Skeletal muscle satellite cell (primary cell): ENCODE results near the gene LRBA.

Experiments used
- H3K27me3 ChIP-seq: 2 replicates; pipeline ENCODE4 v1.7.0; 2013; ENCODE audit warnings: low read length; ENCODE audit not compliant: control insufficient read depth, insufficient read depth
- H3K36me3 ChIP-seq: 2 replicates; pipeline ENCODE4 v1.7.0; 2013; ENCODE audit warnings: mild to moderate bottlenecking, control low read depth, low read length; ENCODE audit not compliant: insufficient read depth
- H3K4me1 ChIP-seq: 2 replicates; pipeline ENCODE4 v1.7.0; 2013; ENCODE audit warnings: low read length; ENCODE audit not compliant: control insufficient read depth, insufficient read depth
- H3K4me2 ChIP-seq: 2 replicates; pipeline ENCODE4 v1.7.0; 2013; ENCODE audit warnings: mild to moderate bottlenecking, low read length
- H3K4me3 ChIP-seq: 2 replicates; pipeline ENCODE4 v1.7.0; 2013; ENCODE audit warnings: low read length
- H3K9ac ChIP-seq: 2 replicates; pipeline ENCODE4 v1.7.0; 2013; ENCODE audit warnings: mild to moderate bottlenecking, low read depth, low read length, moderate library complexity
- H3K9me3 ChIP-seq: replicated peaks from 2 replicates; pipeline ENCODE4 v1.7.0; 2013; ENCODE audit warnings: mild to moderate bottlenecking, control low read depth, low read length

Gene LRBA

DNA sequence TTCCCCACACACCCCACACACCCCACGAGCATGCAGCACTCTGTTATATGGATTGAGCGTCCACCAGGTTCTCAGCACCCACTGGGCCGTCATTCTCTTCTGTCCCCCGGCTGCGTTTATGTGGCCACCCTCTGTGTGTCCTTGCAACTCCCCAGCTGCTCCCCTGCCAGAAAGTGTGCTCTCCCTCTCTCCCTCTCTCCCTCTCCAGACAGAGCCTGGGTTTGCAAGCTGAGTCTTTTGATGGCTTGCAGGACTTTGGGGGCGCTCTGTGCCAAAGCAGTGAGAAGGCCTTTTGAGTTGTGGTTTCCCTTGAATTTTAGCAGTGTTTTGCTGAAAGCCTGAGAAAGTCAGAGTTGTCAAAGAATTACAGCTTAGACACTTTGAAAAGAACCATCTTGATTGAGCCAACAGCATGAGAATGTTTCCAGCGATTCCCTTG lies 763.3 kb downstream of the LRBA start:
- Histone ChIP-seq H3K36me3 (peaks cover 18% of the 10 kb centered on the region), H3K27me3 (no peaks in the 10 kb centered on the region), H3K4me3 (no peak overlapping the region), H3K9ac (no peak overlapping the region), H3K4me1 (peaks cover 7% of the 10 kb centered on the region), H3K9me3 (no peaks in the 10 kb centered on the region), H3K4me2 (no peak overlapping the region)

DNA sequence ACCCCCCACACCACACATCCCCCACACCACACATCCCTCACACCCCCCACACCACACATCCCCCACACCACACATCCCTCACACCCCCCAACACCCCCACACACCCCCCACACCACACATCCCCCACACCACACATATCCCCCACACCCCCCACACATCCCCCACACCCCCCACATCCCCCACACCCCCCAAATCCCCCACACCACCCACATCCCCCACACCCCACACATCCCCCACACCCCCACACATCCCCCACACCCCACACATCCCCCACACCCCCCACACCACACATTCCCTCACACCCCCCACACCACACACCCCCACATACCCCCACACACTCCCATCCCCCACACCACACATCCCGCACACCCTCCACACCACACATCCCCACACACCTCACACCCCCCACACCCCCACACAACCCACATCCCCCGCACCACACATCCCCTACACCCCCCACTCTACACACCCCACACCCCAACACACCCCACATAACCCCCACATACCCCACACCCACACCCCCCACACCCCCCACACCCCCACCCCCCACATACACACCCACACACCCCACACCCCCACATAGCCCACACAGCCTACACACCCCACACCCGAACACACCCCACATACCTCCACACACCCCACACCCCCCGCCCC lies 764.0 kb downstream of the LRBA start:
- Histone ChIP-seq H3K36me3 (peaks cover 16% of the 10 kb centered on the region), H3K4me1 (peaks cover under 1% of the 10 kb centered on the region), H3K4me3 (no peak overlapping the region), H3K9me3 (no peaks in the 10 kb centered on the region), H3K27me3 (no peaks in the 10 kb centered on the region), H3K4me2 (no peak overlapping the region), H3K9ac (no peak overlapping the region)

DNA sequence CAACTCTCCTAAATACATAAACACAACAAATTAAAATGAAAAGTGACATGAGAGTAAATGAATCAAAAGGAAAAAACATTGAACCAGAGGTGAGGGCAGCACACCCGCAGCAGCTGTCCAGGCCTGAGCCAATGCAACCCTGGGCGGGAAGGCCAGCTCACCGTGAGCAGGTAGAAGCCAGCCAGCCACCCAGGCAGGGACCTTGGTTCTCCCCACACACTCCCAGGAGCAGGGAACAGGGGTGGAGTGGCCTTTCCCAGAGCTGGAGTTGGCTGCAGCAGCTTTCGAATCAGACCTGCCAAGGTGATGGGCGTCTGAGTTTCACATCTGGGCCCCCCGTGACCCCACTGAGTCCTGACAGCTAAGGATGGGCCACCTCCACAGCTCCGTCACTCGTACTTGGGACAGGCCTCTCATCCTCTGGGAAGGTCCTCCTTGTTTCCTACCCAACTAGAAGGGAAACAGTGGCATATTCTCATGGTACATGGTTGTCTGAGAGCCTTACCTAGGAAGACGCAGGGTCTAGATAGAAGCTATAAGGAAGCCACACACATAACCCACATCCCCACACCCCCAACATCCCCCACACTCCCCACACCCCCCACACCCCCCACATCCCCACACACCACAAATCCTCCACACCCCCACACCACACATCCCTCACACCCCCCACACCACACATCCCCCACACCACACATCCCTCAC lies 764.6 kb downstream of the LRBA start:
- H3K4me2 ChIP-seq, result no peak overlapping the region
- H3K4me3 ChIP-seq, result no peak overlapping the region
- peaks cover 16% of the 10 kb centered on the region for H3K36me3 ChIP-seq
- no peaks in the 10 kb centered on the region for H3K27me3 ChIP-seq
- H3K9ac ChIP-seq, result no peak overlapping the region
- no peaks in the 10 kb centered on the region for H3K4me1 ChIP-seq
- H3K9me3 ChIP-seq, result no peaks in the 10 kb centered on the region

DNA sequence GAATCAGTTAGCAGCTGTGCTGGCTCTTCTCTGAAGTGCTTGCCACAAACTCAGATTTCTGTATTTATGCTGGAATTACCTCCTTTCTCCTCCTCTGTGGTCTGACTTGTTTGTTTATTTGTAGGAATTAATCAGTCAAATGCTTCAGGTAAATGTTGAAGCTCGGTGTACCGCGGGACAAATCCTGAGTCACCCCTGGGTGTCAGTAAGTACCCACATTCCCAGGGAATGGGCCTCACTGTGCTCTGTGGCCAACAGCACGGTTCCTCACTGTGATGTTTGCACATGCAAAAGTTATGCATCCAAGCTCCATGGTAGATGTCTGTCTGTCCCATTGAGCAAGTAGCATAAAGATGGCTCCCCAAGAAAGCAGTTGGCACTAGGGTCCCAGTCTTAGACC lies 766.9 kb downstream of the LRBA start:
- Histone ChIP-seq H3K27me3 (no peaks in the 10 kb centered on the region), H3K9me3 (no peaks in the 10 kb centered on the region), H3K9ac (no peak overlapping the region), H3K36me3 (peaks cover 5% of the 10 kb centered on the region), H3K4me3 (no peak overlapping the region), H3K4me1 (peaks cover 14% of the 10 kb centered on the region), H3K4me2 (no peak overlapping the region)

DNA sequence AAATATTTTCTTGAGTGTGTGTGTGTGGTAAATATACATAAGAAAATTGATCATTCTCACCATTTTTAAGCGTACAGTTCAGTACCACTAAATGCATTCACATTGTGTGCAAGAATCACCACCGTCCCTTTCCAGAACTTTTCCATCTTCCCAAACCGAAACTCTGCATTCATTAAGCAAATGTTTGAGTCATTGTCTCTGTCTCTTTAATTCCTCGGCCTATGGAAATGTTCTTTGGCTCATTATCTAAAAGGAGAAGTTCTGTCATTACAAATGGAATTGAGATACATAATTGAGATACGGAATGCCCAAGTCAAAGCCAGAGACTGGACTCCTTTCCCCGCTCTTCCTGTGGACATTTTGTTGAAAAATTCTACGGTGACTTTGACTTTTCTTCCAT lies 767.9 kb downstream of the LRBA start:
- Histone ChIP-seq H3K9me3 (no peaks in the 10 kb centered on the region), H3K4me1 (peaks cover 16% of the 10 kb centered on the region), H3K9ac (no peak overlapping the region), H3K4me2 (no peak overlapping the region), H3K4me3 (no peak overlapping the region), H3K36me3 (peaks cover 5% of the 10 kb centered on the region), H3K27me3 (no peaks in the 10 kb centered on the region)

DNA sequence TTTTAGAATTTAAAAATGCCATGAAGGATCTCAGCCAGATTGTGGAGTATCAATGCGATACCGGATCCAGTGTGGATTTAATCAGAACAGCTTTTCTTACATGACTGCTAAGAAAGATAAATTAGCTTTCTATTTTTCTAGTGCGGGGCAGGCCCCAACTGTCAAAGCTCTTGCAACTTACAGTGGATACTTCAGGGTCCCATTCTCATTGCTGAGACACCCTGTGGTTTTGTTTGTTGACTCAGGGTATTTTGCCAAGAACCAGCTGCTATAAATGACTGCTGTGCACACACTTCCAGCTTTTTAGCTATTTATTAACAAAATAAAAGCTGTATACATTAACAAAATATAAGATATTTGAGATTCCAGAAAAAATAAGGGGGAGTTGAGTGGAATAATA lies 770.5 kb downstream of the LRBA start:
- Histone ChIP-seq H3K4me2 (peak overlapping the region; percentile 38), H3K9me3 (no peaks in the 10 kb centered on the region), H3K27me3 (no peaks in the 10 kb centered on the region), H3K4me1 (peaks cover 21% of the 10 kb centered on the region), H3K36me3 (peaks cover 5% of the 10 kb centered on the region), H3K4me3 (no peak overlapping the region), H3K9ac (peak overlapping the region; percentile 27)

DNA sequence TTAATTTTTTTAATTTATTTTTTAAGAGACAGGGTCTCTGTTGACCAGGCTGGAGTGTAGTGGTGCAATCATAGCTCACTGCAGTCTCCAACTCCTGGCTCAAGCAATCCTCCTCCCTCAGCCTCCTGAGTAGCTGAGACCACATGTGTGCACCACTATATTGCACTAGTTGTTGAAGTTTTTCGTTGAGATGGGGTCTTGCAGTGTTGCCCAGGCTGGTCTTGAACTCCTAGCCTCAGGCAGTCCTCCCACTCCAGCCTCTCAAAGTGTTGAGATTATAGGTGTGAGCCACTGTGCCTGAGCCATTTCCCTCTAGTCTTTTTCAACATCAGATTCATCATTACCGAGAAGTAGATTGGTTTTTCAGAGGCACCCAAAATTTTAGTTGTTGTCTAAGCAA lies 771.2 kb downstream of the LRBA start:
- Histone ChIP-seq H3K4me2 (no peak overlapping the region), H3K36me3 (peaks cover 5% of the 10 kb centered on the region), H3K4me3 (no peak overlapping the region), H3K9me3 (no peaks in the 10 kb centered on the region), H3K27me3 (no peaks in the 10 kb centered on the region), H3K9ac (no peak overlapping the region), H3K4me1 (peaks cover 25% of the 10 kb centered on the region)

DNA sequence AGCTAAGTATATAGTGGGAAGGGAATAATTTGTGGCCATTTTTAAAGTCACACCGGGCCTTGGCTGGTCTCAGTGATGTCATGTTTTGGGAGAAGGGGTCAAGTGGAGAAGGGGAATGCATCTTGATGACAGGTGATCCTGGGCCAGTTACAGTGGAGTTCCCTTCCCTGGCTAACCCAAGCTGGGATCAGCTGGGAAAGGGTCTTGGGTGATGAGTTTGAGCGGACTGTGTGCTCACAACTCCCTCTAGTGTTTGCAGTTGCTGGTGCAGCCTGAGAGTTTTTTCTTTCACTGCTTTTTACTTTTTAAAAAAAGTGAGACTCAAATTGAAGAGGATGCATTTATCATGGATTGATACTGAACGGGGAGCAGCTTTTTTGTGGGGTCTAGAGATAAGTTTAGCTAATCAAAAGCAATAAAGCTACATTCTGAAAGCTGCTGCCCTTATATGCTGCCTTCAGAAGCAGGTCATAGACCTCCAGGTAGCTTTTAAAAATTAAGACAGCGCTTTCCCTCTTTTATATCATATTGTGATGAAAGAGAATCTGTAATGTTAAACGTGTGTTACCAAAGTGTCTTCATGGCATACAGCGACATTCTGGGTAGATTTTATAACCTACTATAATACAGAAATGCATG lies 772.1 kb downstream of the LRBA start:
- H3K9ac ChIP-seq, result no peak overlapping the region

DNA sequence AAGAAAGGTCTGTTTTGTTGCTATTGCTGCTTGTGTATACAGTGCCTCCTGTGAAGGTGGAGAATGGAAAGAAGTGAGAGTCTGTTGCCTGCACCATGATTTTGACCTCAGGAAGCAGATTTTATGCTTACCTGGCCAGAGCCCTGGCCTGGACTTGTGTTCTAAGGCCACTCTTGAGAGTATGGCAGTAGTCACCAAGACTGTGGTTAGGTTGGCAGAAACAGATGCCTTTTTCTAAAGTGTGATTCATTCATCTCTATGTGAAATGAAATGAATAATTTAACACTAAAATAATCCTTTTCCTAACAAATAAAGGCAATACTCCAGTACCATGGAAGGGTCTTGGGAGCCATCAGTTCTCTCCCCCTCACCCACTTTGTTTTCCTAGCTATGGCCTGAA lies 775.1 kb downstream of the LRBA start:
- Histone ChIP-seq H3K36me3 (no peaks in the 10 kb centered on the region), H3K9ac (no peak overlapping the region), H3K27me3 (no peaks in the 10 kb centered on the region)

More for the DNA sequence above, 772.1 kb downstream of the LRBA start:
- Histone ChIP-seq H3K27me3 (no peaks in the 10 kb centered on the region), H3K36me3 (peaks cover 3% of the 10 kb centered on the region), H3K4me3 (no peak overlapping the region), H3K9me3 (no peaks in the 10 kb centered on the region), H3K4me1 (peaks cover 34% of the 10 kb centered on the region), H3K4me2 (no peak overlapping the region)

DNA sequence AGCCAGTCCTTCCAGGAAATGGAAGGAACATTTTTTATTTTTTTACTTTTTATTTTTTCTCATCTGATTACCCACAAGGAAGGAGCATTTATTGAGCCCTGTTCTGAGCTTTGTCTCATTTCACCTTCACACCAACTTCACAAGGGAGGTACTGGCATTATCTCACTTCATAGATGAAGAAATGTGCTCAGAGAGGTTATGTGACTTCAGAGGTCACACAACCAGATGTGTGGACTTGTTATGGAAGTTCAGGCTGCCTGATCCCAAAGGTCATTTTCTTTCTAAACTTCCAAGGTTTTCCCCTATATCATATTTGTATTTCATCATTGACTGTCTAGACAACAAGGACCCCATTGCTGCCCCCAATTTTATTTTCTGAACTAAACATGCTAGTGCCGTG lies 776.5 kb downstream of the LRBA start:
- Histone ChIP-seq H3K36me3 (no peaks in the 10 kb centered on the region), H3K27me3 (no peaks in the 10 kb centered on the region), H3K9me3 (no peaks in the 10 kb centered on the region), H3K9ac (no peak overlapping the region), H3K4me2 (no peak overlapping the region), H3K4me3 (no peak overlapping the region), H3K4me1 (peaks cover 59% of the 10 kb centered on the region)

More for the DNA sequence above, 775.1 kb downstream of the LRBA start:
- no peak overlapping the region for H3K4me2 ChIP-seq
- H3K4me1 ChIP-seq, result peaks cover 59% of the 10 kb centered on the region
- no peaks in the 10 kb centered on the region for H3K9me3 ChIP-seq
- H3K4me3 ChIP-seq, result no peak overlapping the region

DNA sequence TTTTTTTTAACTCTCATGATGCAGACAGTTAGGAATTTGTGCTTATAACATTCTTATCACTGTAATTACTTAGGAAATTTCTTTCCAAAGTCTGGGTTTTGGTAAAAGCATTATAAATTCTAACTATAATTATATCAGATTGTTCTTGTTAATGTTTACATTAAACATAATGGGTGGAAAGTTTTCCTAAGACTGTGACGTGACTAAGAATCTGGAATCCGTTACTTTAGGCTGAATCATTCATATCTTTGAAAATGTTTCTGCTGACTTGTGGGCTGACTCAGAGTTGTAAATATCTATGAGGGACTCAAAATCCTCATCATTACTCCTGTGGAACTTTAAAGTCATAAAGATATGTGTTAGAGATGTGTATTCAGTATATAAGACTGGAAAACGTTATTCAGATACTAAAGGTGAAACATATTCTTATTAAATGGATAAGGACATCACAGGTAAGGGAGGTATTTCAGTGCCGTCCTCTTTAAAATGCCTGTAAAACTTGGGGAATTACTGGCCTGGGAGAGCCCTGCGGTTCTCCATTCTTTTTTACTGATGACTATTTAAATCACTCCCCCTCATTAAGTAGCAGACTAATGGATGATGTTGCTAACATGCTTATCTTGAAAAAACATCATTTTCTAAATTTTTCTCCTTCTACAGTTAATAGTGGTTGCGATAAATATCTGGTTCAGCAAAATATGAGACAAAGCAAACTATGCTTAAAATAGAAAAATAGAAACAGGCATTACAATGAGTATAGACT lies 777.8 kb downstream of the LRBA start:
- Histone ChIP-seq H3K9ac (peak overlapping the region; percentile 86), H3K4me1 (peaks cover 58% of the 10 kb centered on the region), H3K4me2 (peak overlapping the region; percentile 76), H3K4me3 (peak overlapping the region; percentile 51), H3K27me3 (no peaks in the 10 kb centered on the region), H3K36me3 (no peaks in the 10 kb centered on the region), H3K9me3 (no peaks in the 10 kb centered on the region)
